GM12878 (cell line): ENCODE results near the gene CAMP. TPM values are rescaled to one million over a fixed set of nuclear protein-coding genes. Genes with fewer than 3 reads are reported as not detected.

Source experiments
- ATF7 ChIP-seq: fragments of 450-650 bp; IDR thresholded peaks from 2 replicates; pipeline ENCODE4 v1.6.1; 2016; ENCODE audit warnings: low read depth, mild to moderate bottlenecking
- DPF2 ChIP-seq: fragments of 450-650 bp; IDR thresholded peaks from 2 replicates; pipeline ENCODE4 v1.6.1; 2017; ENCODE audit warnings: mild to moderate bottlenecking
- FOXM1 ChIP-seq: IDR thresholded peaks from 2 replicates; pipeline ENCODE4 v1.6.1; 2012; ENCODE audit warnings: low read depth, mild to moderate bottlenecking, inconsistent platforms, low read length, moderate library complexity
- GATAD2B ChIP-seq: fragments of 450-650 bp; conservative IDR thresholded peaks from 2 replicates; pipeline ENCODE4 v1.6.1; 2017; ENCODE audit warnings: low read depth, mild to moderate bottlenecking, moderate library complexity
- IKZF1 ChIP-seq: fragments of 450-650 bp; conservative IDR thresholded peaks from 2 replicates; pipeline ENCODE4 v1.6.1; 2017; ENCODE audit warnings: antibody characterized with exemption, mild to moderate bottlenecking
- KDM1A ChIP-seq: fragments of 200-600 bp; sonication (generic); IDR thresholded peaks from 2 replicates; pipeline ENCODE4 v1.6.1; 2016; ENCODE audit warnings: borderline replicate concordance
- NFIC ChIP-seq: IDR thresholded peaks from 2 replicates; pipeline ENCODE4 v1.6.1; 2012; ENCODE audit warnings: low read depth, mild to moderate bottlenecking, inconsistent platforms, low read length, moderate library complexity
- NFXL1 ChIP-seq: fragments of 450-650 bp; IDR thresholded peaks from 2 replicates; pipeline ENCODE4 v1.6.1; 2017; ENCODE audit warnings: antibody characterized with exemption, mild to moderate bottlenecking, borderline replicate concordance
- PAX5 ChIP-seq: IDR thresholded peaks from 2 replicates; pipeline ENCODE4 v1.6.1; 2011; ENCODE audit warnings: low read depth, low read length, borderline replicate concordance
- PAX8 ChIP-seq: fragments of 450-650 bp; IDR thresholded peaks from 2 replicates; pipeline ENCODE4 v1.6.1; 2017; ENCODE audit warnings: mild to moderate bottlenecking, moderate library complexity
- SMAD5 ChIP-seq: IDR thresholded peaks from 2 replicates; pipeline ENCODE4 v1.6.1; 2016; ENCODE audit warnings: antibody characterized with exemption, low read depth
- SPI1 ChIP-seq: IDR thresholded peaks from 2 replicates; pipeline ENCODE4 v1.6.1; 2011; ENCODE audit warnings: low read depth, mild to moderate bottlenecking, low read length, moderate library complexity, borderline replicate concordance; ENCODE audit not compliant: insufficient read depth
- SRF ChIP-seq, 2 experiments: IDR thresholded peaks; 2 replicates each; pipeline ENCODE4 v1.6.1; 2011; ENCODE audit warnings: low read depth in 2 of 2, low read length in 2 of 2, mild to moderate bottlenecking in 1 of 2, moderate library complexity in 1 of 2
- polyA plus RNA-seq, 11 experiments: library from polyadenylated mRNA; depleted of rRNA in 4 of 11; unstranded in 6 of 11; stranded (reverse) in 5 of 11; fragments of >200 nt; fragmentation: Nextera tagmentation in 4 of 11; fragmentation: Illumina TruSeq in 1 of 11; extraction: Ambion mirVana in 4 of 11; extraction: Trizol in 1 of 11; gene quantifications; 1 replicate in 1 of 11; 2 replicates in 10 of 11; pipeline versions ENCODE4 v1.2.1 to v1.2.3, GENCODE V29; 2011 to 2016; ENCODE audit warnings: inconsistent platforms in 2 of 11, missing spikeins in 2 of 11, low read depth in 1 of 11
- total RNA-seq, 4 experiments: library from RNA; depleted of rRNA in 3 of 4; stranded (reverse); fragments of >200 nt in 3 of 4; fragmentation: Illumina TruSeq in 1 of 4; extraction: Trizol in 1 of 4; gene quantifications; 2 replicates each; pipeline versions ENCODE4 v1.2.1 to v1.2.3, GENCODE V29; 2013 to 2021
- TF ChIP-seq, protein P1 (sequence below): fragments of 450-650 bp; IDR thresholded peaks from 2 replicates; pipeline ENCODE4 v1.6.1; 2018; ENCODE audit warnings: mild to moderate bottlenecking, low read depth, moderate library complexity; ENCODE audit not compliant: partially characterized antibody
- TF ChIP-seq, protein P2 (sequence below): fragments of 450-650 bp; conservative IDR thresholded peaks from 2 replicates; pipeline ENCODE4 v1.6.1; 2017; ENCODE audit warnings: mild to moderate bottlenecking, moderate library complexity
- TF ChIP-seq, protein P3 (sequence below): IDR thresholded peaks from 2 replicates; pipeline ENCODE4 v1.6.1; 2012; ENCODE audit warnings: low read depth, low read length, improper control_type of control experiment
- TF ChIP-seq, protein P4 (sequence below): IDR thresholded peaks from 2 replicates; pipeline ENCODE4 v1.6.1; 2012; ENCODE audit warnings: mild to moderate bottlenecking, low read depth, low read length
- TF ChIP-seq, protein P5 (sequence below): fragments of 450-650 bp; IDR thresholded peaks from 2 replicates; pipeline ENCODE4 v1.6.1; 2017; ENCODE audit warnings: mild to moderate bottlenecking, low read depth, inconsistent platforms; ENCODE audit not compliant: poor library complexity, severe bottlenecking

CAMP gene
- total and polyA plus RNA-seq, 10 of the 15 experiments (the other 5 are each of a cell fraction or from before 2014, with no cell fraction given), result 0.76 to 34.3 (median 7.6) TPM

DNA sequence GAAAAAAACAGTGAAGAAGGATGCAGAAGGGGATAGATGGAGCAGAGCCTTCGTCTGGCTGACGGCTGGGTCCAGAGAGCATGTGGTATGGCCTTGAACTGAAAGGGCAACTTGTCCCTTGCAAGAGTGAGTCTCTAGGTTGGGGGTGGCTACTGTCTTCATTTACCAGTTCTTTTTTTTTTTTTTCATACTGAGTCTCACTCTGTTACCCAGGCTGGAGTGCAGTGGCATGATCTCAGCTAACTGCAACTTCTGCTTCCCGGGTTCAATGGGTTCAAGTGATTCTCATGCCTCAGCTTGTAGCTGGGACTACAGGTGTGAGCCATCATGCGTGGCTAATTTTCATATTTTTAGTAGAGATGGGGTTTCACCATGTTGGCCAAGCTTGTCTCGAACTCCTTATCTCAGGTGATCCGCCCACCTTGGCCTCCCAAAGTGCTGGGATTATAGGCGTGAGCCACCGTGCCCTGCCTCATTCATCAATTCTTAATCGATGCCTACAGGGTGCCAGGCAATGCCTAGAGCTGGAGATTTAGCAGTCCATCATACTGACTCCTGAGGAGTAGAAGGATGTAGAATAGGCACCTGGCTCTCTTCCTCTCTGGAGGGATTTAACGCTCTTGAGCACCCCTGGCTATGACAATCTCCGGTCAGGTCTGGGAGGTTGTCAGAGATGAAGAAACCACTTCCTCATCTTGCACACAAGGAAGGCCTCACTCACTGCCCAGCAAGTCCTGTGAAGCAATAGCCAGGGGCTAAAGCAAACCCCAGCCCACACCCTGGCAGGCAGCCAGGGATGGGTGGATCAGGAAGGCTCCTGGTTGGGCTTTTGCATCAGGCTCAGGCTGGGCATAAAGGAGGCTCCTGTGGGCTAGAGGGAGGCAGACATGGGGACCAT is at the start of gene CAMP (continued):
- TF ChIP-seq SMAD5 (no peak), DPF2 (peak; percentile 28; the same call in 1 of the 2 replicates), FOXM1 (peak; percentile 65), KDM1A (no peak), ATF7 (peak; percentile 60), NFIC (peak; percentile 51; the same call in 1 of the 2 replicates), IKZF1 (peak; percentile 58), GATAD2B (0 out of 2 replicates have a peak, but pooled peaks have one; percentile 18), NFXL1 (no peak), PAX5 (peak; percentile 59; the same call in 1 of the 2 replicates), SPI1 (peak; percentile 88), SRF (IDR thresholded peaks at IDR 0.05; ENCODE audit: low read depth in 2 of 2, low read length in 2 of 2) (no peak), PAX8 (no peak)
- TF ChIP-seq, protein P1, sequence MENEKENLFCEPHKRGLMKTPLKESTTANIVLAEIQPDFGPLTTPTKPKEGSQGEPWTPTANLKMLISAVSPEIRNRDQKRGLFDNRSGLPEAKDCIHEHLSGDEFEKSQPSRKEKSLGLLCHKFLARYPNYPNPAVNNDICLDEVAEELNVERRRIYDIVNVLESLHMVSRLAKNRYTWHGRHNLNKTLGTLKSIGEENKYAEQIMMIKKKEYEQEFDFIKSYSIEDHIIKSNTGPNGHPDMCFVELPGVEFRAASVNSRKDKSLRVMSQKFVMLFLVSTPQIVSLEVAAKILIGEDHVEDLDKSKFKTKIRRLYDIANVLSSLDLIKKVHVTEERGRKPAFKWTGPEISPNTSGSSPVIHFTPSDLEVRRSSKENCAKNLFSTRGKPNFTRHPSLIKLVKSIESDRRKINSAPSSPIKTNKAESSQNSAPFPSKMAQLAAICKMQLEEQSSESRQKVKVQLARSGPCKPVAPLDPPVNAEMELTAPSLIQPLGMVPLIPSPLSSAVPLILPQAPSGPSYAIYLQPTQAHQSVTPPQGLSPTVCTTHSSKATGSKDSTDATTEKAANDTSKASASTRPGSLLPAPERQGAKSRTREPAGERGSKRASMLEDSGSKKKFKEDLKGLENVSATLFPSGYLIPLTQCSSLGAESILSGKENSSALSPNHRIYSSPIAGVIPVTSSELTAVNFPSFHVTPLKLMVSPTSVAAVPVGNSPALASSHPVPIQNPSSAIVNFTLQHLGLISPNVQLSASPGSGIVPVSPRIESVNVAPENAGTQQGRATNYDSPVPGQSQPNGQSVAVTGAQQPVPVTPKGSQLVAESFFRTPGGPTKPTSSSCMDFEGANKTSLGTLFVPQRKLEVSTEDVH, result no peak
- TF ChIP-seq, protein P2, sequence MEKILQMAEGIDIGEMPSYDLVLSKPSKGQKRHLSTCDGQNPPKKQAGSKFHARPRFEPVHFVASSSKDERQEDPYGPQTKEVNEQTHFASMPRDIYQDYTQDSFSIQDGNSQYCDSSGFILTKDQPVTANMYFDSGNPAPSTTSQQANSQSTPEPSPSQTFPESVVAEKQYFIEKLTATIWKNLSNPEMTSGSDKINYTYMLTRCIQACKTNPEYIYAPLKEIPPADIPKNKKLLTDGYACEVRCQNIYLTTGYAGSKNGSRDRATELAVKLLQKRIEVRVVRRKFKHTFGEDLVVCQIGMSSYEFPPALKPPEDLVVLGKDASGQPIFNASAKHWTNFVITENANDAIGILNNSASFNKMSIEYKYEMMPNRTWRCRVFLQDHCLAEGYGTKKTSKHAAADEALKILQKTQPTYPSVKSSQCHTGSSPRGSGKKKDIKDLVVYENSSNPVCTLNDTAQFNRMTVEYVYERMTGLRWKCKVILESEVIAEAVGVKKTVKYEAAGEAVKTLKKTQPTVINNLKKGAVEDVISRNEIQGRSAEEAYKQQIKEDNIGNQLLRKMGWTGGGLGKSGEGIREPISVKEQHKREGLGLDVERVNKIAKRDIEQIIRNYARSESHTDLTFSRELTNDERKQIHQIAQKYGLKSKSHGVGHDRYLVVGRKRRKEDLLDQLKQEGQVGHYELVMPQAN, result no peak
- TF ChIP-seq, protein P3, sequence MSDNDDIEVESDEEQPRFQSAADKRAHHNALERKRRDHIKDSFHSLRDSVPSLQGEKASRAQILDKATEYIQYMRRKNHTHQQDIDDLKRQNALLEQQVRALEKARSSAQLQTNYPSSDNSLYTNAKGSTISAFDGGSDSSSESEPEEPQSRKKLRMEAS, result peak; percentile 94
- TF ChIP-seq, protein P4, sequence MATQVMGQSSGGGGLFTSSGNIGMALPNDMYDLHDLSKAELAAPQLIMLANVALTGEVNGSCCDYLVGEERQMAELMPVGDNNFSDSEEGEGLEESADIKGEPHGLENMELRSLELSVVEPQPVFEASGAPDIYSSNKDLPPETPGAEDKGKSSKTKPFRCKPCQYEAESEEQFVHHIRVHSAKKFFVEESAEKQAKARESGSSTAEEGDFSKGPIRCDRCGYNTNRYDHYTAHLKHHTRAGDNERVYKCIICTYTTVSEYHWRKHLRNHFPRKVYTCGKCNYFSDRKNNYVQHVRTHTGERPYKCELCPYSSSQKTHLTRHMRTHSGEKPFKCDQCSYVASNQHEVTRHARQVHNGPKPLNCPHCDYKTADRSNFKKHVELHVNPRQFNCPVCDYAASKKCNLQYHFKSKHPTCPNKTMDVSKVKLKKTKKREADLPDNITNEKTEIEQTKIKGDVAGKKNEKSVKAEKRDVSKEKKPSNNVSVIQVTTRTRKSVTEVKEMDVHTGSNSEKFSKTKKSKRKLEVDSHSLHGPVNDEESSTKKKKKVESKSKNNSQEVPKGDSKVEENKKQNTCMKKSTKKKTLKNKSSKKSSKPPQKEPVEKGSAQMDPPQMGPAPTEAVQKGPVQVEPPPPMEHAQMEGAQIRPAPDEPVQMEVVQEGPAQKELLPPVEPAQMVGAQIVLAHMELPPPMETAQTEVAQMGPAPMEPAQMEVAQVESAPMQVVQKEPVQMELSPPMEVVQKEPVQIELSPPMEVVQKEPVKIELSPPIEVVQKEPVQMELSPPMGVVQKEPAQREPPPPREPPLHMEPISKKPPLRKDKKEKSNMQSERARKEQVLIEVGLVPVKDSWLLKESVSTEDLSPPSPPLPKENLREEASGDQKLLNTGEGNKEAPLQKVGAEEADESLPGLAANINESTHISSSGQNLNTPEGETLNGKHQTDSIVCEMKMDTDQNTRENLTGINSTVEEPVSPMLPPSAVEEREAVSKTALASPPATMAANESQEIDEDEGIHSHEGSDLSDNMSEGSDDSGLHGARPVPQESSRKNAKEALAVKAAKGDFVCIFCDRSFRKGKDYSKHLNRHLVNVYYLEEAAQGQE, result no peak
- TF ChIP-seq, protein P5, sequence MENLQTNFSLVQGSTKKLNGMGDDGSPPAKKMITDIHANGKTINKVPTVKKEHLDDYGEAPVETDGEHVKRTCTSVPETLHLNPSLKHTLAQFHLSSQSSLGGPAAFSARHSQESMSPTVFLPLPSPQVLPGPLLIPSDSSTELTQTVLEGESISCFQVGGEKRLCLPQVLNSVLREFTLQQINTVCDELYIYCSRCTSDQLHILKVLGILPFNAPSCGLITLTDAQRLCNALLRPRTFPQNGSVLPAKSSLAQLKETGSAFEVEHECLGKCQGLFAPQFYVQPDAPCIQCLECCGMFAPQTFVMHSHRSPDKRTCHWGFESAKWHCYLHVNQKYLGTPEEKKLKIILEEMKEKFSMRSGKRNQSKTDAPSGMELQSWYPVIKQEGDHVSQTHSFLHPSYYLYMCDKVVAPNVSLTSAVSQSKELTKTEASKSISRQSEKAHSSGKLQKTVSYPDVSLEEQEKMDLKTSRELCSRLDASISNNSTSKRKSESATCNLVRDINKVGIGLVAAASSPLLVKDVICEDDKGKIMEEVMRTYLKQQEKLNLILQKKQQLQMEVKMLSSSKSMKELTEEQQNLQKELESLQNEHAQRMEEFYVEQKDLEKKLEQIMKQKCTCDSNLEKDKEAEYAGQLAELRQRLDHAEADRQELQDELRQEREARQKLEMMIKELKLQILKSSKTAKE, result peak; percentile 35
- TF ChIP-seq, all 136 proteins: peak for 25
